Hepatocyte (in vitro differentiated cells): ENCODE results near the gene DOLPP1.

Source experiments
- EZH2phosphoT487 ChIP-seq: fragments of 200-600 bp; sonication (generic); IDR thresholded peaks from one replicate; pipeline ENCODE4 v1.6.1; 2018; ENCODE audit warnings: antibody characterized with exemption, mild to moderate bottlenecking, low read depth, moderate library complexity; ENCODE audit not compliant: unreplicated experiment, severe bottlenecking
- TF ChIP-seq, protein P1 (sequence below): fragments of 200-600 bp; sonication (generic); IDR thresholded peaks from 2 replicates; pipeline ENCODE4 v1.5.1; 2016; ENCODE audit warnings: antibody characterized with exemption, mild to moderate bottlenecking; ENCODE audit not compliant: poor library complexity

DNA sequence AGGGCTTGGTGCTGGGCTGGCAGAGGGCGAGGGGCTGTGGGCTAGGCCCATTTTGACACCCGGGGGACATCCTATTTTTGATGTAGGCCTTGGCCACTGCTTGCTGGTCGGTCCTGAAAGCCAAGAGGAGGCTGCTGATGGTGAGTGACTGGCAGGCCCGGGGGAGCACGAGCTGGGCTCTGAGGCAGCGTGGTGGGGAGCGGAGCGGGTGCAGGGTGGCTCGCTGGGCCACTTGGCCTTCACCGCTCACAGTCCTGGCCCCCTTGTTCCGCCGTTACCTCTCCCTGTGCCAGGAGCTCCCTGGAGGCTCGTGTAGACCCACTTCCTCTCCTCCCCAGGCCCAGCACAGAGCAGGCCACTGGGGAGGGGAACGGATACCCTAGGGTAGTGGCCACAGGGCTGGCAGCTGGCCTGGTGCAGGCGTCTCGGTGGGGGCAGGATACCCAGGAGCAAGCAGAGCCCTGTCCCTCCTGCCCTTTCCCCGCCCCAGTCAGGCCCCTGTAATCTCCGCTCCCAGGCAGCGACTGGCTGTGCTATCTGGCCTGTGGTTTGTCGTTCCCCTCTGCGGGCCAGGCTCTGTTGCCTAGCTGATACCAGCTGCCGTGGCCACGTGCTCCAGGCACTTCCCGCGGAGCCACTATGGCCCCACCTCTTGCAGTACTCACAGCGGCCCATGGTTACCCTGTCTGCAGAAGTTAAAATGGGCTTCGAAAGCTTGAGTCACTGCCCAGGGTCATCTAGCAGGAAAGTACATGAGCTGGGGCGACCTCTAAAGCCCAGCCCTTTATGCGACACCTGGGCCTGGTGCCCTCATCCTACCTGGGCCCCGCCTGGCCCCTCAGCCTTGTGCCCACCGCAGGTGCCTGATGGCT lies 11.7 kb upstream of the DOLPP1 start:
- TF ChIP-seq, protein P1, sequence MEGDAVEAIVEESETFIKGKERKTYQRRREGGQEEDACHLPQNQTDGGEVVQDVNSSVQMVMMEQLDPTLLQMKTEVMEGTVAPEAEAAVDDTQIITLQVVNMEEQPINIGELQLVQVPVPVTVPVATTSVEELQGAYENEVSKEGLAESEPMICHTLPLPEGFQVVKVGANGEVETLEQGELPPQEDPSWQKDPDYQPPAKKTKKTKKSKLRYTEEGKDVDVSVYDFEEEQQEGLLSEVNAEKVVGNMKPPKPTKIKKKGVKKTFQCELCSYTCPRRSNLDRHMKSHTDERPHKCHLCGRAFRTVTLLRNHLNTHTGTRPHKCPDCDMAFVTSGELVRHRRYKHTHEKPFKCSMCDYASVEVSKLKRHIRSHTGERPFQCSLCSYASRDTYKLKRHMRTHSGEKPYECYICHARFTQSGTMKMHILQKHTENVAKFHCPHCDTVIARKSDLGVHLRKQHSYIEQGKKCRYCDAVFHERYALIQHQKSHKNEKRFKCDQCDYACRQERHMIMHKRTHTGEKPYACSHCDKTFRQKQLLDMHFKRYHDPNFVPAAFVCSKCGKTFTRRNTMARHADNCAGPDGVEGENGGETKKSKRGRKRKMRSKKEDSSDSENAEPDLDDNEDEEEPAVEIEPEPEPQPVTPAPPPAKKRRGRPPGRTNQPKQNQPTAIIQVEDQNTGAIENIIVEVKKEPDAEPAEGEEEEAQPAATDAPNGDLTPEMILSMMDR: no peak
- TF ChIP-seq EZH2phosphoT487: no peak
